NT2/D1 (cell line): Measurements from ENCODE around the gene IL17RD.

Experiments
- SUZ12 ChIP-seq: IDR thresholded peaks from 2 replicates; pipeline ENCODE4 v1.6.1; 2011; ENCODE audit not compliant: insufficient read length, insufficient read depth; ENCODE audit errors: extremely low read depth
- YY1 ChIP-seq: IDR thresholded peaks from 2 replicates; pipeline ENCODE4 v1.6.1; 2011; ENCODE audit not compliant: insufficient read length, insufficient read depth

GRCh38 chr3:57141719-57142410 lies 23.3 kb downstream of the IL17RD start:
- TF ChIP-seq SUZ12 (no peak), YY1 (no peak)
